ENCODE data around the gene SLC13A2. TPM values are rescaled to one million over a fixed set of nuclear protein-coding genes. Genes with fewer than 3 reads are reported as not detected.

Gene SLC13A2
- total RNA-seq, 1 experiment from 2014 or later, result not detected

DNA sequence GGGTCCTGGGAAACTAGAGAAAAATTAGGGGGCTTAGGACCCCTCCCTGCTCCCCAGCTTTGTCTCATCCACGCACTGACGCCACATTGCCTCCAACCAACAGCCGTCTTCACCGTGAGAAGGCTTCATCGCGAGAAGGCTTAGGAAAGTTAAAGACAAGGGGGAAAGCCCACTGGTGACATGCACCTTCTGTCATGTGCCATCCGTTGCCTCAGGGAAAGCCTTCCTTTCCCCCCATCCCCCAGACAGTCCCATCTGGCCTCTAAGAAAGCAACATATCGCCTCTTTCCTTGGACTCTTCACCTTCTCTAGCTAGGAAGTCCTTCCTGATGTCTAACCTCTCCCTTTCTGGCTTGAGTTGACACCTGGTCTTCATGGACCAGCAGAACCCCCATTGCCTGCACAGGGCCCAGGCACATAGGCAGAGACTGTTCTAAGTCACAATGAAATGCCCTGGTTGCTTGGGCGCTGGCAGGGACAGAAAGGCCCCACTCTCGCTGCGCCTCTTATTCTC, 34.8 kb downstream of the SLC13A2 start:
- H3K4me1 Mint-ChIP-seq, result peaks cover 2 to 11% of the 10 kb centered on the region in 2 experiments; a peak in 2 of 4 replicates
- no peaks in the 10 kb centered on the region for H3K23me2 ChIP-seq (ENCODE audit: insufficient read length, low read depth, low read length, poor library complexity, severe bottlenecking)
- H3K9me3 ChIP-seq (ENCODE audit: control insufficient read depth, low read depth, low read length), result no peaks in the 10 kb centered on the region
- no peaks in the 10 kb centered on the region for H3K27me3 ChIP-seq (ENCODE audit: insufficient read depth, low read length)
- no peak for TF ChIP-seq CTCF (conservative IDR thresholded peaks at IDR 0.05)
- no peak overlapping the region for H3K27ac Mint-ChIP-seq
- H3K9me3 Mint-ChIP-seq, result no peaks in the 10 kb centered on the region
- no peaks in the 10 kb centered on the region for H3K36me3 Mint-ChIP-seq (ENCODE audit: insufficient read depth in 1 of 3, low read depth in 3 of 3)
- H3K4ac ChIP-seq (ENCODE audit: low read depth, low read length), result no peak overlapping the region
- H2BK15ac ChIP-seq (ENCODE audit: low read depth, low read length), result no peak overlapping the region
- no peak overlapping the region for H2BK12ac ChIP-seq (ENCODE audit: insufficient read length, low read depth, low read length)
- DNase-seq, result no peak
- H4K8ac ChIP-seq (replicated peaks; ENCODE audit: insufficient read length, low read depth, low read length), result no peak overlapping the region
- H3K14ac ChIP-seq (ENCODE audit: insufficient read depth, low read length), result no peak overlapping the region; the same call in 1 of the 2 replicates
- H4K5ac ChIP-seq (ENCODE audit: insufficient read length, low read depth, low read length), result no peak overlapping the region
- WGBS (ENCODE audit: extremely low coverage, insufficient read length, low lambda C conversion rate), result no CpG with 5 or more reads among the region's 11 CpGs
- H2BK120ac ChIP-seq (ENCODE audit: low read depth, low read length, poor library complexity, severe bottlenecking), result no peak overlapping the region
- H3K9ac ChIP-seq (ENCODE audit: extremely low read depth, insufficient read length, low read length), result no peak overlapping the region
- H3T11ph ChIP-seq (ENCODE audit: low read length), result no peak overlapping the region
- no peak overlapping the region for H4K91ac ChIP-seq (ENCODE audit: insufficient read length, low read depth, low read length)
- no peak overlapping the region for H3K27ac ChIP-seq (ENCODE audit: insufficient read length, low read depth, low read length)
- no peak overlapping the region for H2AK5ac ChIP-seq (ENCODE audit: insufficient read length, low read length)
- H4K20me1 ChIP-seq (ENCODE audit: control insufficient read depth, insufficient read depth, insufficient read length), result no peaks in the 10 kb centered on the region
- H2BK5ac ChIP-seq (ENCODE audit: insufficient read length, low read length), result no peak overlapping the region
- no peak overlapping the region for H3K4me3 Mint-ChIP-seq
- H3K79me2 ChIP-seq (ENCODE audit: insufficient read depth, low read length), result no peaks in the 10 kb centered on the region
- H3K79me1 ChIP-seq (ENCODE audit: insufficient read depth, low read depth, low read length, poor library complexity, severe bottlenecking), result no peaks in the 10 kb centered on the region
- H3K56ac ChIP-seq (ENCODE audit: insufficient read length, low read depth, low read length), result no peak overlapping the region
- H3K23ac ChIP-seq (ENCODE audit: insufficient read length, low read depth, low read length), result no peak overlapping the region
- H3K4me1 ChIP-seq (ENCODE audit: insufficient read depth, low read length), result no peaks in the 10 kb centered on the region; the same call in 1 of the 2 replicates
- no peak overlapping the region for H3K18ac ChIP-seq (ENCODE audit: insufficient read length, low read depth, low read length)
- no peak overlapping the region for H2BK20ac ChIP-seq (ENCODE audit: low read depth, low read length, poor library complexity, severe bottlenecking)
- H3K4me2 ChIP-seq (ENCODE audit: insufficient read depth, insufficient read length, low read length), result no peak overlapping the region
- no peak overlapping the region for H2AFZ ChIP-seq (ENCODE audit: low read length)
- H3K27me3 Mint-ChIP-seq (ENCODE audit: low read depth), result peaks cover 25% of the 10 kb centered on the region
